GM21381 (cell line): ENCODE results near the gene PLEK2.
"Not testable (repeated sequence)": the region's sequence is repeated elsewhere in the genome, so short reads cannot be mapped to it uniquely, and the experiment has no call there.

ENCODE experiments used
- ATAC-seq: cut with Tn5 transposase; IDR thresholded peaks from one replicate; pipeline ENCODE4 v1.9.1; 2021; ENCODE audit warnings: mild to moderate bottlenecking, moderate library complexity; ENCODE audit not compliant: unreplicated experiment

The PLEK2 gene

DNA sequence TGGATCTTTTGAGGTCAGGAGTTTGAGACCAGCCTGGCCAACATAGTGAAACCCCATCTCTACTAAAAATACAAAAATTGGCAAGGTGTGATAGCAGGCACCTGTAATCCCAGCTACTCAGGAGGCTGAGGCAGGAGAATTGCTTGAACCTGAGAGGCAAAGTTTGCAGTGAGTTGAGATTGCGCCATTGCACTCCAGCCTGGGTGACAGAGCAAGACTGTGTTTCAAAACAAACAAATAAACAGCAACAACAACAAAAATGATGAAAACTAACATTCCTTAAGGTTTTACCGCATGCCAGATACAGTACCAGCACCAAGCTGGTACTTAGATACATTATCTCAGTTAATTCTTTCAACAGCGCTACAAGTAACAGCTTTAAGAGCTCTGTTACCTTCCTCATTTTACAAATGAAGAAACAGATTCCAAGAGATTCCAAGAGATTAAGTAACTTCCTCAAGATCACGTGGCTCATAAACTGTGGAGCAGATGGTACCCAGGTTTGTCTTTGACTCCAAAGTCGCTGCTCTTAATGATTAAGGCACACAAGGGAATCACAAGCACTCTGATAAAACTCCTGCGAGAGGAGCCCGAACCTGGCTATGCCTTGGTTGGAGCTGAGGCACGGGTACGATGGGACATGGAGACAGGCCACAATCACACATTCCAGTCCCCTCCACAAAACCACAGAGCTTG lies 17.7 kb upstream of the PLEK2 start:
- ATAC-seq = no peak

DNA sequence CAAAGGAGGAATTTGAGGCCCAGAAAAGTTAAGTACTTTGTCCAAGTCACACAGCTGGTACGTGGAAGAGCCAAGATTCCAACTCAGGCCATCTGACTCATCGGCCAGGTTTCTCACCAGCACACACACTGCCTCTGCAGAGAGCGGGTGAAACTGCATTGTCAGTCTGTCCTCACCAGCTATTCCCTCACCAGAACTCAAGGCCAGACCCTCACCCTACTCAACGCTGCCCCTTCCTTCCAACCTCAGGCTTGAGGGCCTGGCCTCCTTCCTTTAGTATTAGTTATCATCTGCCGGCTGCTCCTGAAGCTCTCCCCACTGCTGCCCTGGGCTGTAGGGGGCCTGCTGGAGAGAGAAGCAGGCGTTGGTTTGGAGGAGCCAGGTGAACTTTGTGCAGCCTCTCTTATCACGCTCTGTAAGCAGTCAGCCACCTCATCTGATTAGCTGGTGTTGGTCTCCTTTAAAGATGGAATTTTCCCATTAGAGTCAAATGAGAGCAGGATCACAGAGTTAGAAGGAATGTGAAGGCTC lies 16.6 kb upstream of the PLEK2 start:
- ATAC-seq = no peak

DNA sequence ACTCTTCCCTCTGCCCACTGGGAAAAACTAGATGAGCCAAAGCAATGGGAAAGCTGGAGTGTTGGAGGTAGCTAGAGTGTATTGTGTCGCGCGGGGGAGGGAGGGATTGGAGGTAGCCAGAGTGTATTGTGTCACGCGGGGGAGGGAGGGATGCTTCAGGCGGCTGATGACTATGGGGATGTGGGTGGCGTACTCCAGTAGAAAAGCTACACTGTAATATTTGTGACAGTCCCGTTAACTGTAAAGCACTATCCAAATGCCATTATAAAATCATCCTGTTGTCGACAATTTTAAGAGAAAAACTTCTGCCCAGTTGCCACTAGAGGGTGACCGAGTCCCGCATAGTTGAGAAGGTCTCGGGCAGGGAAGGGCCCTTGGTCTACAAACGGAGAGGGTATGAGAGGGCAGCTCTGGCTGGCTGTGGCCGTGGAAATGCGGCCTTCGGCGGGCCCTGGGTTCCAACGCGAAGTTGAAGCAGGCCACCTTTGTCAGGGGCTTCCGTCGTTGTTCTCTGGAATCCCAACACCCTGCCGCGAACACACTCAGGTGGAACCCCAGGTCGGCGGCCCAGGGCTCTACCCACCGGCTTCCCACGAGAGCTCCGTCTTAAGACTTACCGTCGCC lies 15.1 kb upstream of the PLEK2 start:
- peak; percentile 65 for ATAC-seq

DNA sequence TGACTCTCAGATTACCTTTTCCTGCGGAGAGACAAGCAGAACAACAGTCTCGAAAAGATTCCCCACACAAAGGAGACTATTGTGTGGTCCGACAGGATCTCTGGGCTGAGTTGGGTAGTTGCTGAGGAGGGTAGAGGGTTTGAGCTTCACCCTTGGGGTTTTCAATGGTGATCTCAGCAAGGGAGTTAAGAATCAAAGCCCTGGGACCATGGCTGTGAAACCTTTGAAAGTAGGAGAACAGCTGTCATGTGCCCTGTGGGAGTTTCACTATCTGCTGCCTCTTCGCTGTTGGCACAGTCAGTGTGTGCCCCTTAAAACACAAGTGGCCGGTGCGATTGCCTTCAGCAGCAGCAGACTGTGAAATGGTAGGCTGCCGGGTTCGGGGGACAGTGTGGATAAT lies 14.2 kb upstream of the PLEK2 start:
- no peak for ATAC-seq

DNA sequence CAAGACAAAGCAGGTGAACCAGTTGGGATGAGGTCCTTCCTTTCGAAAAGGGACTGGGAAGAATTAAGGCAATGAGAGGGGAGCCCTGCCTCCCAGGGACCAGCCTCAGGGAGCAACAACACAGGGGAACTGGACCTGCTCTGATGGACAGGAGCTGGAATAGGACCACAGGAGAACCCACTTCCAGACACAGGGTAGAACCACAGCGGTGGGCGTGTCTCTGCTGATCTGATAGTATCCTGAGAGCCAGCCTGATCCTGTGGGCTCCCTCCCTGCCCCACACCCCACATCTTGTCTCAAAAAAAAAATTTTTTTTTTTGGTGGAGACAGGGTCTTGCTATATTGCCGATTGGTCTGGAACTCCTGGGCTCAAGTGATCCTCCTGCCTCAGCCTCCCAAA lies 13.6 kb upstream of the PLEK2 start:
- no peak for ATAC-seq

DNA sequence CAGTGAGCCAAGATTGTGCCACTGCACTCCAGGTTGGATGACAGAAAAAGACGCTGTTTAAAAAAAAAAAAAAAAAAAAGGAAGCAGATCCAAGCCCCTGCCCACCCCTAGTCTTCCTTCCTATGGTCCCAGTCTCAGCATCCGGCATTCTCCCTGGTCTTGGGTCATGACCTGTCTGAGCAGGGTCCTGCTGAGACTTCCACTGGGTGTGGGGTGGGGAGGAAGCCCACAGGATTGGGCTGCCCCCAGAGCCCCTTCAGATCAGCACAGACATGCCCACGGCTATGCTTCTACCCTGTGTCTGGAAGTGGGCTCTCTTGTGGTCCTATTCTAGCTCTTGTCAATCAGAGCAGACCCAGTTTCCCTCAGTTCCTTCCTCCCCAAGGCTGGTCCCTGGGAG lies 12.6 kb upstream of the PLEK2 start:
- ATAC-seq = no peak

DNA sequence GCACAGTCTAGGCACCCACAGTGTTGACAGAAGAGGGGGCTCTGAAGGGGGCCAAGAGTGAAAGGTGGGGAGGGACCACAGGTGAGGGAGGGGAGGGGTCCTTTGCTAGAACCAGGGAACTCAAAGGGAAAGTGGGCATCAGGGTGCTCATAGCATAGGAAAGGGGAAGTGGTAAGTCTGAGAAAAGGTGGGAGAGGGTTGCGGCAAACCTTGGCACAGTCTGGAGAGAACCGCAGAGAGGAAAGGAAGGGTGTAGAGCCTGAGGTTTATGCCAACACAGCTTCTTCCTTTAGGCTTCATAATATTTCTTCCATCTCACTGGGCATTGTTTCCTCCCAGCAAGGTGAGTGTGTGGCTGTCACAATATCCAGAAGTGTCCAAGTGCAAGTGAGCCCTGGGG lies 11.5 kb upstream of the PLEK2 start:
- ATAC-seq = no peak

DNA sequence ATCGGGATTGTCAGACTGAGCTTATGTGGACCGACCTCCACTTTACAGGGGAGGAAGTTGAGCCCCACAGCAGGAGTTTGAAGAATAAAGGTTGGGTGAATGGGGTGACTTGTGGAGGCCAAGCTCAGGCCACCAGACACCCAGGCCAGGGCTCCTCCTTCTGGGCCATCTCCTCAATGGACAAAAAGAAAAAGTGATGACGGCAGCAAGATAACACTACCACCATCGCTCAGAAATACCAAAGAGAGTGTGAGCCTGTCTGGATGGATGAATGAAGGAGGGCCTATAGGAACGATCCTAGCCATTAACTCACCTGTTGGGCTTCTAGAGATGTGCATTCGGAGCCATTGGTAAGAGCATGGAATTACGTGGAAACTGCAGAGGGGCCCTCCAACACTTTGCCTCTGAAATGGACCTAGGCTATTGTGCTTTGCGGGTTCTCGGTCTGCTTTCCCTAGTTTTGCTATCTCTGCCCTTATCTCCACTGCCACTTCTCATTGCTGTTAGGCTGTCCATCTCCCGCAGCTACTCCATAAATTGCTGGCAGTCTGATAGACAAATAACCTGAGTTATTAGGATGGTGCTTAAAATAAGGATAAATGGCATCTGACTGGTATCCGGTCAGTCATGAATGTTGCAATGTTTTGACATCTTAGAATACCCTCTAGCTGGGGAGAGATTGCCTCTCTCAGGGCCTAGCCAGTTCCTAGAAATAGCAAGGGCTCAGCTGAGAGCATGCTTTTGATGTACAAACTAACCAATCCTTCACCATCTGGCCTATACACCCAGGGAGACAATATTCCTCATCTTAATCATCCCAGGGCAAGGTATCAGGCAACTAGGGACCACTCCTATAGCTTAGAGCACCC lies 9.6 kb upstream of the PLEK2 start:
- ATAC-seq = no peak

DNA sequence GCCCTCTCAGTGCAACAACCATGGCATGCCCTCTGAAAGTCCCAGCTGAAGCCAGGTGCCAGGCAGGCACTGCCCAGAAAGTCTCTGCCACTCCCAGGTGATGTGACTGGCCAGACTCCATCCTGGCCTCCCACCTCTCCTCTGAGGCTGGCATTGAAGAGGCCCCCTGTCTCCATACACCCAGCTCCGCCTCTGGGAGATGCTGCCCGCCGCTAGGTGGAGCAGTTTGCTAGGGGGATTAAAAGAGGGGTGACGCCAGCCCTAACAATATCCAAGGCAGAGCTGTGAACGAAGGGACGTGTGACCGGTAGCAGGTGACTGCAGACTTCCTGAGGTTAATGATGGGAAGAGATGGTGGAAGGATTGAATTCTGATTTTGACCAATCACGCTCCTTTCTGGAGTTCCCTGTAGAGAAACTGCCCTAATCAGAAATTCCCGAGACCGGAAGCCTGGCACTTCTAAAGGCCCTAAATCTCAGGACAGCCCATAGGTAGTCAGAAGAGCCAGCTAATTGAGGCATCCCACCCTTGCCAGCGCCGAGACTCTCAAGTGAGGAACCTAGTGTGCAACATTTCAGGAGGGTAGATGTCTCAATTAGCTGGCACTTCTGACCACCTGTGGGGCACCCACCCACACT lies 8.3 kb upstream of the PLEK2 start:
- no peak for ATAC-seq

DNA sequence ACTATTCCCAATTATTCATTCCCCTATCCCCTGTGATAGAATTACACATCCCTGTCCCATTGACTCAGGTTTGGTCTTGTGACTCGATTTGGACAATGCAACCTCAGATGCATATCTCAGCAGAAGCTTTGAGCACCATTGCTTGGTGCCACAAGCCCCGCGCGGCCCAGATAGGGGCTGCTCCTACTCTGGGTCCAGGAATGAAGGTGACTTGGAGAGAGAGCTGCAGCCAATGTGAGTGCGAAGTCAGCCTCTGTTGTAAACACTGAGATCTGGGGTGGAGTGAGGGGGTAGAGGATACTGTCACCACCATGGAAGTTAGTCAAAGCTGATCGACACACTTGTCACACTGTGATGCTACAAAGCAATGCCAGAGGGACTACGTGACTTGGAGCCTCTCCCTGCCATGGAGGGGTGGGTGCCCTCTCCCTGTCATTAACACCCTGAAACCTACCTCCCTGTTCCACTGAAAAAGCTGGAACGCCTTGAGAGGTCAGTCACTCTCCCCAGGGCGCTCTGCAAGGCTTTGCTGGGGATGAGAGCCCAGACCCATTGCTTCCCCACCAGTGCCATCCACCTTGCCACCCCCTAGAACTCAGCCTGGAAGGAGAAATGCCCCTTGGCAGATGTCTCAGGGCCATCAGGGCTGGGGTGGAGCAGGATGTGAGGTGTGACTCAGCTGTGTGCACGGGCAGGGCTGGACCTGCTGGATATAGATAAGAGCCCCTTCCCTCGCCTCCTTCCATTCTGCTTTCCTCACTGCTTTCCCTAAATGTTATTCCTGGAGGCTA lies 6.6 kb upstream of the PLEK2 start:
- ATAC-seq = no peak

DNA sequence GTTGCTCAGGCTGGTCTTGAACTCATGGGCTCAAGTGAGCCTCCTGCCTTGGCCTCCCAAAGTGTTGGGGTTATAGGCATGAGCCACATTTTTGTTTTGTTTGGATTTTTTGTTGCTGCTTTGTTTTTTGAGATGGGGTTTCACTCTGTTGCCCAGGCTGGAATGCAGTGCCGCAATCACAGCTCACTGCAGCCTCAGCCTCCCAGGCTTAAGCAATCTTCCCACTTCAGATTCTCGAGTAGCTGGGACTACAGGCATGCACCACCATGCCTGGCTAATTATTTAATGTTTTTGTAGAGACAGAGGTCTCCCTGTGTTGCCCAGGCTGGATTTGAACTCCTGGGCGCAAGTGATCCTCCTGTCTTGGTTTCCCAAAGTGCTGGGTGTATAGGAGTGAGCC lies 5.7 kb upstream of the PLEK2 start:
- ATAC-seq = no peak

DNA sequence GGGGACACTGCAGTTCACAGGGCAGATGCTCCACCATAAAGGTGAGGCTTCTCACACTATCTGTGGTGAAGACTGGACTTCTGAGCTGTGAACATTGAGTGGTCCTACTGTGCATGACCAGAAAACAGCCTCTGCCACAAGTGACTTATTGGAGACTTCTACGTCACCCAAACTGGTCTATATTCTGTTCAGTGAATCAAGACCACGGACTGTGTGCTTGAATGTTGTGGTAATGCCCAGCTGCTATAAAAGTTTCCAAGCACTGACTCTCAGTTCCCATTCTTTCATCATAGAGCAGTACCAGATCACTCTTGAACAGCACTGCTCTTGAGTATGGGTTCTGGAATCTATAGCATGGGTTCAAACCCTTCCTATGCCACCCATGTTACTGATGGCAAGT lies 4.8 kb upstream of the PLEK2 start:
- ATAC-seq = no peak

DNA sequence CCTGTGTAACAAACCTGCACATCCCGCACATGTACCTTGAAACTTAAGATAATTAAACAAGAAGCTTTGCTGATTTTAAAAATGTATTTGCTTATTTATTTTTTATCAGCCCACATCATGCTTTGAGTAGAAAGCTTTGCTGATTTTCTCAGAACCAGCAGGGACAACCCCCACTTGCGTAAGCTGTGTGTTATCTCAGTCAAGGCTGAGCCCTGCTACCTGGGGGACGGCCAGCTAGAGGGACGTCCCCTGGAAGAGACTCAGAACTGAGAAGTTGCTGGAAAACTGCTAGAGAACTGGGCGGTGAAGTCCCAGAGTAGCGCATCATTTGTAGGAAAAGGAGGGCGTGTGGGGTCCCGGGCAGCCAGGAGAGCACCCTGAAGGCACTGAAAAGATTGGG lies 4.1 kb upstream of the PLEK2 start:
- no peak for ATAC-seq

DNA sequence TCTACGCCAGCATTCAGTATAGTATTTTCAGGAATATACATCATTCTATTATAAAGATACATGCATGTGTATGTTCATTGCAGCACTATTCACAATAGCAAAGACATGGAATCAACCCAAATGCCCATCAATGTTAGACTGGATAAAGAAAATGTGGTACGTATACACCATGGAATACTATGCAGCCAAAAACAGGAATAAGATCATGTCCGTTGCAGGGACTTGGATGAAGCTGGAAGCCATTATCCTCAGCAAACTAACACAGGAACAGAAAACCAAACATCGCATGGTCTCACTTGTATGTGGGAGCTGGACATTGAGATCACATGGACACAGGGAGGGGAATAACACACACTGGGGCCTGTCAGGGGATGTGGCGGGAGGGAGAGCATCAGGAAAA lies 3.6 kb upstream of the PLEK2 start:
- ATAC-seq = not testable (repeated sequence)

DNA sequence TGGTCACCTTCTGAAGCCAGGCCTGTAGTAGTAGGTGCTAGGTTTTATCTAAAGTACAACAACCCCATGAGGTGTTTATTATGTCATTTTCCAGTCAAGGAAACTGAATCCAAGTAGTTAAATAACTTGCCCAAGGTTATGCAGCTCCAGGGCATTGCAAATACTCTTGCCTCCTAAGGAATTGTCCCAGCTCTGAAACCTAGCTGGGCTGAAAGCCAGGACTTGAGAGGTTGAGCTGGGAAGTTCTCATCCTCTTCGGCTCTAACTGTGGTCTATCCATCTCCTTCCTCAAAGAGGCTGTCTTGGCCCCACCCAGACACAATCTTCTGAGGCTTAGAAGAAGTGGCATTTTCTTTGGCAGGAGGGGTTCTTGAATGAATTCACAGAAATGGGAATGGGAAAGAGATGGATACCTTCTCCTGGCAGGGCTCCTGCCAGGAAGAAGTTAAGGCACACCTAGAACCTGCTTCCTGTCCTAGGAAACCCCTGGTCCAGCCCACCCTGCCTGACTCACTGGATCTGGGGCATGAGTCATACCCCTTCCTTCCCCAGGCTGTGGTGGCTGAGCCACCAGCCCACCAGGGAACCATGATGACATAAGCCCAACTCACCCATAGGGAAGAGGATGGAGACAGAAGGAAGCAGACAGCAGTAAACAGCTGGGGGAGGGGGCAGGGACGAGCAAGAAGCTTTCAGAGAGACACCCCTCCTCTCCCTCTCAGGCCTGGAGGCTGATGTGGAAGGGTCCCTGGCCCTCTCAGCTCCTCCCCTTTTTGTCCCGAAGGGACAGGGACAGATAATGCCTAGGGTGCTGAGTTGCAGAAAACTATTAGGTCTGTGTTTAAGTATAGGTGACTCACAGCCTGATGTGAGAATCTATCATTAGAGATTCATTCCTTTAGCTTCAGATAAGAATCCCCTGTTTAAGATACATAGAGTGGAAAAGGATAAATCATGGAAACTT lies 2.1 kb upstream of the PLEK2 start:
- no peak for ATAC-seq

DNA sequence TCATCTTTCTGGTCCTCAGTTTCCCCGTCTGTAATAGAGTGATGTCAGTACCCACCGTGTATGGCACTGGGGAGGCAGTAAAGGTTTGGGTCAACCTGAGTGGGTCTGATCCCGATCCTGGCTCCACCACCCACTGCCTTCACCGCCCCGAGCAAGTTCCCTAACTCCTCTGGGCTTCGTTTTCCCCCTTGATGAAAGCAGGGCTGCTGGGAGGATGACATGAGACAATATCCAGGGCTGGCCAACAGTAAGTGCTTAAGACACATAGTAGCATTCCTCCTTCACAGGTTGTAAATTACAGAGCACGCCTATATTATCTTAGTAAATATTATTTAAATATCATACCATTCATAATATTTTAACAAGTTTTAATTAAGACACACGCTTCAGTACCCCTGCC lies 595 bp downstream of the PLEK2 start:
- no peak for ATAC-seq

DNA sequence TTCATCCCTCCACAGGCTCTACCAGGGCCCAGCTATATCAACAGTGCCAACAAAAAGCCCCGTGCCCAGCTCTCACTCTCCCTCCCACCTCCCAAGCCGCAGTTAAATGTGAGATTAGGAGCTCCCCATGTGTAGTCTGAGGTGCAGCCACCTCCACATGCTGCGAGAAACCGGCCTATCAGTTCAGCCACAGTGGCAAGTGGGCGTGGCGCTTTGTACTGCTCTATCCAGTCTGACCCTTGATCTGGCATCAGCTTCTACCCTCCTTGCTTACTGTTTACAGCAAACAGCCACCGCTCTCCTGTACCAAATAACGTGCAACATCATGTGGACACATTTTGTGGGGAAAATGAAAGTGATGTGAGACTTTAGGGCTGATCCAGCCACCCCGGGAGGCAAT lies 1.7 kb downstream of the PLEK2 start:
- no peak for ATAC-seq

DNA sequence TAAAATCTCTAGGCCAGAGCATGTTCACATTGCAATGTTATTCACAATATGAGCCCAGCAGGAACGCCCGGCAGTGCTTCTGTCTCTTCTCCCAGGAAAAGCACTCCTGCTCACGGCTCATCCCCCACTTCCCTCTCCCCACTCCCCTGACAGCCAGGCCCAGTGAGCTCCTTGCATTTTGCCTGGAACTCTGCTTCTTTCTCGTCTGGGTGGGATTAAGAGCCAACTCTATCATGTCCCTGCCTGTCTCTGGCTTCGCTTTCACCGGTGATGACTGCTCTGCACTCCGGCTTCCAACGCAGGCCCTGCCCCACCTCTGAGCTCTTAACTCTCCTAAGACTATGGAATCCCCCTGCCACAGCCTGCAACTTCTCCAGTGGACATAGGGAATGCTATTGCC lies 2.5 kb downstream of the PLEK2 start:
- no peak for ATAC-seq

DNA sequence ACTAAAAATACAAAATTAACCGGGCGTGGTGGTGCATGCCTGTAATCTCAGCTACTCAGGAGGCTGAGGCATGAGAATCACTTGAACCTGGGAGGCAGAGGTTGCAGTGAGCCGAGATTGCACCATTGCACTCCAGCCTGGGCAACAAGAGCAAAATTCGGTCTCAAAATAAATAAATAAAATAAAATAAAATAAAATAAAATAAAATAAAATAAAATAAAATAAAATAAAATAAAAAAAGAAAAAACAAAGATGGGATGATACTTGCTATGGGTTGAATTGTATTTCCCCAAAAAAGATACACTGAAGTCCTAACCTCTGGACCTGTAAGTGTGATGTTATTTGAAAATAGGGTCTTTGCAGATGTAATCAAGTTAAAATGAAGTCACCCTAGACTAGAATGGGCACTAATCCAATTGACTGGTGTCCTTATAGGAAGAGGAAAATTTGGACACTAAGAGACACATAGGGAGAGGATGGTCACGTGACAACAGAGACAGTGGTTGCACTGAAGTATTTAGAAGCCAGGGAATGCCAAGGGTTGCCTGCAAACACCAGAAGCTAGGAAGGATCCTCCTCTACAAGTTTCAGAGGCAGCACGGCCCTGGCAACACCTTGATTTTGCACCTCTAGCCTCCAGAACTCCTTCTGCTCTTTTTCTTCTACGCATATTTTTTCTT lies 3.7 kb downstream of the PLEK2 start:
- ATAC-seq = not testable (repeated sequence)
